SK-N-SH (cell line): ENCODE data around the gene MSI1. TPM values are rescaled to one million over a fixed set of nuclear protein-coding genes. Genes with fewer than 3 reads are reported as not detected.

ENCODE experiments used
- CTCF ChIA-PET: fragments of 300-600, 350-600 bp; formaldehyde crosslinking; extraction: SDS; loops from one replicate; lab custom pipeline; 2021; lab: Yijun Ruan, JAX
- POLR2A ChIA-PET: fragments of 350-600 bp; sonication (Branson Sonifier 250); formaldehyde crosslinking; extraction: SDS; loops from one replicate; lab custom pipeline; 2020; ENCODE audit warnings: antibody characterized with exemption, inconsistent platforms; lab: Yijun Ruan, JAX
- DNase-seq: peaks from one replicate; pipeline ENCODE4 v3.0.0; 2012
- H2AFZ ChIP-seq: fragments of 200-600 bp; sonication (generic); 2 replicates; pipeline ENCODE4 v1.8.1; 2016; ENCODE audit warnings: antibody characterized with exemption, mild to moderate bottlenecking, low read depth
- H3F3A ChIP-seq: fragments of 200-600 bp; sonication (generic); replicated peaks from 2 replicates; pipeline ENCODE3; 2016; ENCODE audit warnings: antibody characterized with exemption, mild to moderate bottlenecking; ENCODE audit not compliant: insufficient read depth
- H3K27ac ChIP-seq, 2 experiments: fragments of 200-500 bp in 1 of 2; fragments of 200-600 bp in 1 of 2; sonication (Bioruptor generic) in 1 of 2; sonication (generic), shearing (Covaris generic) in 1 of 2; 2 replicates each; pipeline versions ENCODE4 v1.5.1 to v1.6.1; 2014 to 2016; ENCODE audit warnings: low read depth in 2 of 2, inconsistent platforms in 1 of 2, low read length in 1 of 2, mild to moderate bottlenecking in 1 of 2, mixed read lengths in 1 of 2
- H3K27me3 ChIP-seq: fragments of 200-600 bp; sonication (generic), shearing (Covaris generic); 2 replicates; pipeline ENCODE4 v1.6.1; 2016; ENCODE audit warnings: mixed run types; ENCODE audit not compliant: insufficient read depth
- H3K36me3 ChIP-seq, 2 experiments: fragments of 200-500 bp in 1 of 2; fragments of 200-600 bp in 1 of 2; sonication (Bioruptor generic) in 1 of 2; sonication (generic) in 1 of 2; replicated peaks in 1 of 2; 2 replicates each; pipeline versions ENCODE3 to v1.5.1; 2014 to 2016; ENCODE audit warnings: low read length in 1 of 2, mild to moderate bottlenecking in 1 of 2; ENCODE audit not compliant: insufficient read depth in 2 of 2, control insufficient read depth in 1 of 2
- H3K4me1 ChIP-seq, 2 experiments: fragments of 200-500 bp in 1 of 2; fragments of 200-600 bp in 1 of 2; sonication (Bioruptor generic) in 1 of 2; sonication (generic), shearing (Covaris generic) in 1 of 2; 2 replicates each; pipeline versions ENCODE4 v1.5.1 to v1.6.1; 2014 to 2016; ENCODE audit warnings: low read depth in 1 of 2, low read length in 1 of 2, mixed run types in 1 of 2; ENCODE audit not compliant: insufficient read depth in 2 of 2, control insufficient read depth in 1 of 2
- H3K4me2 ChIP-seq: fragments of 200-600 bp; sonication (generic), shearing (Covaris generic); 2 replicates; pipeline ENCODE4 v1.6.1; 2017; ENCODE audit warnings: mixed run types
- H3K4me3 ChIP-seq, 2 experiments: fragments of 200-500 bp in 1 of 2; fragments of 200-600 bp in 1 of 2; sonication (Bioruptor generic) in 1 of 2; sonication (generic), shearing (Covaris generic) in 1 of 2; 2 replicates each; pipeline versions ENCODE4 v1.5.1 to v1.8.1; 2014 to 2016; ENCODE audit warnings: low read depth in 2 of 2, inconsistent platforms in 1 of 2, low read length in 1 of 2, mild to moderate bottlenecking in 1 of 2, mixed read lengths in 1 of 2, moderate library complexity in 1 of 2
- H3K79me2 ChIP-seq: fragments of 200-600 bp; sonication (generic); 2 replicates; pipeline ENCODE4 v1.8.1; 2017; ENCODE audit warnings: mild to moderate bottlenecking; ENCODE audit not compliant: insufficient read depth
- H3K9ac ChIP-seq: fragments of 200-600 bp; sonication (generic); 2 replicates; pipeline ENCODE4 v1.6.1; 2017; ENCODE audit warnings: mixed run types
- H3K9me2 ChIP-seq: fragments of 200-600 bp; sonication (generic); 2 replicates; pipeline ENCODE4 v1.6.1; 2017; ENCODE audit warnings: mixed run types
- H3K9me3 ChIP-seq: fragments of 200-600 bp; sonication (generic); 2 replicates; pipeline ENCODE4 v1.6.1; 2017; ENCODE audit warnings: mixed run types, mild to moderate bottlenecking, moderate library complexity
- H4K20me1 ChIP-seq: fragments of 200-600 bp; sonication (generic); 2 replicates; pipeline ENCODE4 v1.6.1; 2017; ENCODE audit warnings: mild to moderate bottlenecking, mixed run types; ENCODE audit not compliant: insufficient read depth
- CTCF ChIP-seq: fragments of 200-600 bp; sonication (generic); IDR thresholded peaks from 2 replicates; pipeline ENCODE4 v1.6.1; 2017; ENCODE audit warnings: antibody characterized with exemption, mild to moderate bottlenecking, moderate library complexity
- ELF1 ChIP-seq: IDR thresholded peaks from 2 replicates; pipeline ENCODE4 v1.4.0; 2012
- EZH2phosphoT487 ChIP-seq: fragments of 200-600 bp; sonication (generic); IDR thresholded peaks from 2 replicates; pipeline ENCODE4 v1.6.1; 2017; ENCODE audit warnings: low read depth, mixed run types, mild to moderate bottlenecking, antibody characterized with exemption, moderate library complexity, borderline replicate concordance
- FOXM1 ChIP-seq: IDR thresholded peaks from 2 replicates; pipeline ENCODE4 v1.4.0; 2012; ENCODE audit warnings: low read depth, mild to moderate bottlenecking
- IRF3 ChIP-seq: fragments of 150-350 bp; IDR thresholded peaks from 2 replicates; pipeline ENCODE4 v1.6.1; 2016; ENCODE audit warnings: mild to moderate bottlenecking, low read depth, low read length
- JUND ChIP-seq: IDR thresholded peaks from 2 replicates; pipeline ENCODE4 v1.4.0; 2012
- MAX ChIP-seq: IDR thresholded peaks from 2 replicates; pipeline ENCODE4 v1.4.0; 2012; ENCODE audit warnings: low read depth
- MEF2A ChIP-seq: IDR thresholded peaks from 2 replicates; pipeline ENCODE4 v1.4.0; 2012; ENCODE audit warnings: low read depth, borderline replicate concordance
- MXI1 ChIP-seq: IDR thresholded peaks from 2 replicates; pipeline ENCODE4 v1.6.1; 2012; ENCODE audit warnings: mild to moderate bottlenecking, low read depth, low read length, improper control_type of control experiment
- NFIC ChIP-seq: IDR thresholded peaks from 2 replicates; pipeline ENCODE4 v1.4.0; 2012; ENCODE audit warnings: borderline replicate concordance
- PBX3 ChIP-seq: IDR thresholded peaks from 2 replicates; pipeline ENCODE4; 2012
- REST ChIP-seq: IDR thresholded peaks from 2 replicates; pipeline ENCODE4 v1.6.1; 2012; ENCODE audit warnings: mild to moderate bottlenecking, low read depth, low read length, moderate library complexity
- RFX5 ChIP-seq: IDR thresholded peaks from 2 replicates; pipeline ENCODE4 v1.6.1; 2012; ENCODE audit warnings: mild to moderate bottlenecking, improper control_type of control experiment, low read length
- RXRA ChIP-seq: IDR thresholded peaks from 2 replicates; pipeline ENCODE4 v1.4.0; 2012; ENCODE audit warnings: low read depth, mild to moderate bottlenecking, borderline replicate concordance
- SMC3 ChIP-seq: IDR thresholded peaks from 2 replicates; pipeline ENCODE4 v1.6.1; 2012; ENCODE audit warnings: low read depth, low read length, improper control_type of control experiment
- TEAD4 ChIP-seq: IDR thresholded peaks from 2 replicates; pipeline ENCODE4 v1.4.0; 2012; ENCODE audit warnings: mild to moderate bottlenecking, borderline replicate concordance; ENCODE audit not compliant: insufficient read depth
- USF2 ChIP-seq: fragments of 150-350 bp; IDR thresholded peaks from 2 replicates; pipeline ENCODE4 v1.6.1; 2017; ENCODE audit warnings: antibody characterized with exemption, low read length, low read depth, borderline replicate concordance
- YY1 ChIP-seq: IDR thresholded peaks from 2 replicates; pipeline ENCODE4 v1.4.0; 2012; ENCODE audit warnings: low read depth, mild to moderate bottlenecking
- ZBTB33 ChIP-seq: IDR thresholded peaks from 2 replicates; pipeline ENCODE4 v1.4.0; 2012; ENCODE audit warnings: low read depth, borderline replicate concordance
- WGBS: methylation state at CpG from one replicate; pipeline ENCODE4 v1.1.6; 2017; ENCODE audit warnings: low lambda C conversion rate; 5-methylcytosine and 5-hydroxymethylcytosine counted together
- polyA plus RNA-seq, 3 experiments: library from polyadenylated mRNA; depleted of rRNA; stranded (reverse); fragments of >200 nt; gene quantifications; 2 replicates each; pipeline ENCODE4 v1.2.3, GENCODE V29; 2012

Gene MSI1
- polyA plus RNA-seq, 1 of the 3 experiments (the other 2 are of a cell fraction): 1.7 TPM

GRCh38 chr12:120416490-120417216 lies 47.7 kb upstream of the MSI1 start:
- POLR2A ChIA-PET: no interaction called here
- Histone ChIP-seq H3K79me2 (no peaks in the 10 kb centered on the region), H3K36me3 (no peaks in the 10 kb centered on the region), H3K4me2 (no peak overlapping the region), H3K27me3 (no peaks in the 10 kb centered on the region; the same call in 1 of the 2 replicates), H4K20me1 (no peaks in the 10 kb centered on the region), H3K9me2 (no peaks in the 10 kb centered on the region), H3K9me3 (no peaks in the 10 kb centered on the region), H3K9ac (no peak overlapping the region), H3F3A (no peaks in the 10 kb centered on the region), H3K27ac (no peak overlapping the region), H2AFZ (no peak overlapping the region), H3K4me3 (no peak overlapping the region), H3K4me1 (no peaks in the 10 kb centered on the region)
- WGBS: 79% methylated on average over 7 of the region's 7 CpGs
- TF ChIP-seq IRF3: no peak
- TF ChIP-seq SMC3: no peak
- TF ChIP-seq YY1: no peak
- no peak for TF ChIP-seq CTCF
- TF ChIP-seq FOXM1: no peak
- no peak for TF ChIP-seq USF2
- no peak for TF ChIP-seq NFIC
- no peak for TF ChIP-seq PBX3
- no peak for TF ChIP-seq RXRA
- no peak for TF ChIP-seq EZH2phosphoT487
- TF ChIP-seq RFX5: no peak
- TF ChIP-seq MEF2A: no peak
- no peak for TF ChIP-seq REST
- no peak for TF ChIP-seq MAX
- no peak for TF ChIP-seq MXI1
- TF ChIP-seq ZBTB33: no peak
- no peak for TF ChIP-seq JUND
- TF ChIP-seq ELF1: no peak
- no peak for TF ChIP-seq TEAD4
- no peak for DNase-seq
- CTCF ChIA-PET: interaction anchor here (0.9 to 8.6 kb wide), 3 partner anchors 12 to 60 kb away, joined by 3 to 61 read pairs (median 3); no protein-coding TSS in a partner anchor
